ENCODE data around the gene EXOC3L4.
"Not testable (repeated sequence)": the region's sequence is repeated elsewhere in the genome, so short reads cannot be mapped to it uniquely, and the experiment has no call there.

Gene EXOC3L4

DNA sequence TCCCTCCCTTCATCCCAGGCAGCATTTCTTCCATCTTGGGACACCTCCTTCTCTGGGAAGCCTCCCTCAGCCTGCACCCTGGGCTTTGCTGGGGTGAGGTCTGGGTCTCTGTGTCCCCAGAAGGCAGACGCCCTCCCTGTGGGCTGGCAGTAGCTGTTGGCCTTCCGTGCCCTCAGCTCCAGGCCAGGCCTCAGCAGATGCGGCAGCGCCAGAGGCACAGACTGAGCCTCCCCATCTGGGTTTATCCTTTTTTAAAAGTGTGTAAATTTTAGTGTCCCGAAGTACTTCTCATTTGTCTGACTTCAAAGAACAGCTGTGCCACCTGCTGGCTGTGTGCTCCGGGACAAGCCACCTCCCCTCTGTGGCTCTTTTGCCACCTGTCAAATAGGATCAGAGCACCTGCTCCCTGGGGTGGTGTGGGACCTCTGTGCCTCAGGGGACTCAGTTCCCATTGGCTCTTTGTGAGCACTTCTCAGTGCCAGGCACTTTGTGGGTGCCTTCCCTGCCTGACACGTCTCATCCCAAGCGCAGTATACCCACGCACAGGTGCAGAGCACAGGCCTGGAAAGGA is 11.1 kb downstream of the EXOC3L4 start:
- no peak for DNase-seq (ENCODE audit: low read depth)

DNA sequence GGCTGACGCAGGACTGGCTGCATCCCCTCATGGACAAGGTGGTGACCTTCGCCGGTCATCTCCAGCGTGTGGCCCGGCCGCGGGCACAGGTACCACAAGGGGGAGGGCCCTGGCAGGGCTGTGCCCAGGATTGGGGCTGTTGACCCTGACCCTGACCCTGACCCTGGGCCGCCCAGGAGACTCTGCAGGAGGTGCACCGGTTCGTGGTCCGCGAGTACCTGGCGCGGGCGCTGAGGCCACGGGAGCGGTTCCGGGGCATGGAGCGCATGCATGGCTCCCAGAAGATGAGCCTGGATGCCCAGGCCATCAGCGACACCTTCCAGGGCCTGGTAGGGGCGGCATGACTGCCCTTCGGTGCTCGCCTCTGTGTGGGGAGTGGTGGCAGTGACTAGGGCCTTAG is 12.9 kb downstream of the EXOC3L4 start:
- no peak for DNase-seq (ENCODE audit: low read depth)

DNA sequence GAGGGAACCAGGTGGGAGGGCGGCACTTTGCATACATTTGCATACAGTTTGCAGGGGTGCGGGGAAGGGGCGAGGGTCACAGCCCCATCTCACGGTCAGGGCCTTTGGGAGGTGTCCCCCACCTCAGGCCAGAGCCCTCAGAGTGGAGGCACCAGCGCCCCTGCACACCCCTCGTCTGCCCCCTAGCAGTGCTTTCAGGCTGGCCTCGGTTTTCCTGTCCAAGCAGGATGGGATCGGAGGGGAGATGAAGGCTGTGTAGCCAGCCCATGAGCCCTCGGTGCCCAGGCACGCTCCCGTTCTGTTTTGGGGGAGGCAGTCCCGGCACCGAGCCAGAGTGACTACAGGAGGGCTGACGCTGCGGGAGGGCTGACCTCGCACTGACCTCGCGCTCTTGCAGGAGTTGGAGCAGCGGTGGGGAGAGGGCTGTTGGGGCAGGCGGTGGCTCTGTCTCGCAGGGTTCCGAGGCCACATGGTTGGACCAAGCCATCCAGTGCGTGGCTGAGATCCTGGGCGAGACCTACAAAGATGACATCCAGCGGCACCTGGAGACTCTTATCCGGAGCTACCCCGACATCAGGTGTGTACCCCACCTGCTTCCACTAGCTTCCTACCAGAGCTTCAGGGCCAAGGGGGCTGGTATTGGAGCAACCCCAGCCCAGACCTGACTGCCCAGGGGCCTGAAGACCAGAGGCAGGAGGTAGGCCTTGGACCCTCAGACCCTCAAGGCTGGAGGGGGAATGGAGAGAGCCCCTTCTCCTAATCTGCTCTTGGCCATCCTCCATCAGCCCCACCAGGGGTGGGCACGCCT is 13.6 kb downstream of the EXOC3L4 start:
- no peak for DNase-seq (ENCODE audit: low read depth)

DNA sequence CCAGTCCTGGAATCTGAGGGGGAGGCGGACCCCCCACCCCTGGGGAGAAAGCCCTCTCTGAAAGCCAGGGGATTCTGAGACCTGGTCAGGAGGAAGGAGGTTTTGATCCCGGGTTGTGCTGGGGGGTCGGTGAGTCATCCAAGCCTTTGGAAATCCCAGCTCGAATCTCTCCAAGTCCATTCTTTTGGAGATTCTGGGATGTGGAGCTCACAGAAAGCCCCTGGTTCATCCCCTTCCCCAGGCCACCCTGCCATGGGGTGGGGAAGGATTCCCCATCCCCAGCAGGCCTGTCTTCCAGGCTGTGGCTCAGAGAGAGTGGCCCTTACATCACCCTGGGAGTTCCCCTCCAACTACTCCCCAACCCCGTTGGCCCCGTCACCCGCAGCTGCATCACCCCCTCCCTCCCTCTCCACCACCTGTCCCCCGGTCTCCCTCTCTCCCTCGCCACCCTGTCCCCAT is 14.3 kb downstream of the EXOC3L4 start:
- no peak for DNase-seq (ENCODE audit: low read depth)

DNA sequence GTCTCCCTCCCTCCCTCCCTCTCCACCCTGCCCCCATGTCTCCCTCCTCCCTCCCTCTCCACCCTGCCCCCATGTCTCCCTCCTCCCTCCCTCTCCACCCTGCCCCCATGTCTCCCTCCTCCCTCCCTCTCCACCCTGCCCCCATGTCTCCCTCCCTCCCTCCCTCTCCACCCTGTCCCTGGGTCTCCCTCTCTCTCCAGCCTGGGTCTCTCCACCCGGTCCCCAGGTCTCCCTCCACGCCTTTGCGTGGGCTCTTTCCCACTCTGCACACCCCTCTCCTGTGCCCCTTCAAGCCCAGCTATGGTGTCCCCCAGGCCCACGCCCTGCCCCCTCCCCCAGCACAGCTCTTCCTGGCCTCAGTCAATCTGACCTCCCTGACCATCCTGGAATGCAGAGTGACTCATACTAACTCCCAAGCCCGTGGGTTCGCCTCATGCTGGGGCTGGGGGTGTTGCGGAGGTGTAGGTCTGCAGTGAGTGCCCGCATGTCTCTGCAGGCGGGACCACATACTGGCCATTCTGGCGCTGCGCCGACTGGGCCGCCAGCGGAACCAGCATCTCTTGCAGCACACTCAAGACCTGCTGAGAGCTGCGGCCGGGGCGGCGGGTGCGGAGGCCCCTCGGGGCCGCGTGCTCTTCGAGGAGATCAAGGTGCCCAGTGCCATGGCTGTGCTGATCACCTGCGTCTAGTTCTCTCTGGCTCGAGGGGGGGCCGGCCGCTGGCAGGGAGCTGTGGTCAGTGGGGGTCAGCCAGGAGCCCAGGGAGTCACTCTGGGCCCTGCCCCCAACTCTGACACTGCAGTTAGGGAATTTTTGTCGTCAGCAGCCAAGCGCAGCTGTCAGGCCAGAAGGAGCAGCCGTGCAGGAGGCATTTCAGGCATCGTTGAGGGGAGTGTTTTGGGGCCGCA is 15.3 kb downstream of the EXOC3L4 start:
- DNase-seq (ENCODE audit: low read depth) = no peak

DNA sequence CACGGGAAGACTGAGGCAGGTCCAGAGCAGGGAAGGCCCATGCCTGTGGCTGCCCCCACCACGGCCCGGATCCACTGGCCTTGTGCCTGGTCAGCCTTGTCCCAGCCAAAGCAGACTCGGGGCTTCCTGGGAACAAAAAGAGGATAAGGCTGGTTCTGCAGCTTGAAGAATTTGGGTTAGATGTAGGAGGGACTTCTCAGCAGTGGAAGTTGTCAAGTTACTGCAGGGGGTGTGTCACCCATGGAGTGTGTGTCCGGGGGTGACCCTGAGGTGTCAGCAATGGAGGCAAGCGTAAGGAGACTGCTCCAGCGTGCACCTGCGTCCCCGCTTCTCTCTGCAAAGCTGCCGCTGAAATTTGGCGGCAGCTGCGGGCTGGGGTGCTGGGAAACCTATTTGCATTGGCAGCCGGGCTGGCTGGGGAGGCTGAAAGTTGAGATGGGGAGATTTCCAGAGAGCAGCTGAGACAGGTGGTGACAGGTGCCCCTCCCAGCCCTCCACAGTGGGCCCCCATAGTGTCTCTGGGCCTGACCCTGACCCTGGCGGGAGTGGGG is 16.2 kb downstream of the EXOC3L4 start:
- DNase-seq (ENCODE audit: low read depth) = no peak

DNA sequence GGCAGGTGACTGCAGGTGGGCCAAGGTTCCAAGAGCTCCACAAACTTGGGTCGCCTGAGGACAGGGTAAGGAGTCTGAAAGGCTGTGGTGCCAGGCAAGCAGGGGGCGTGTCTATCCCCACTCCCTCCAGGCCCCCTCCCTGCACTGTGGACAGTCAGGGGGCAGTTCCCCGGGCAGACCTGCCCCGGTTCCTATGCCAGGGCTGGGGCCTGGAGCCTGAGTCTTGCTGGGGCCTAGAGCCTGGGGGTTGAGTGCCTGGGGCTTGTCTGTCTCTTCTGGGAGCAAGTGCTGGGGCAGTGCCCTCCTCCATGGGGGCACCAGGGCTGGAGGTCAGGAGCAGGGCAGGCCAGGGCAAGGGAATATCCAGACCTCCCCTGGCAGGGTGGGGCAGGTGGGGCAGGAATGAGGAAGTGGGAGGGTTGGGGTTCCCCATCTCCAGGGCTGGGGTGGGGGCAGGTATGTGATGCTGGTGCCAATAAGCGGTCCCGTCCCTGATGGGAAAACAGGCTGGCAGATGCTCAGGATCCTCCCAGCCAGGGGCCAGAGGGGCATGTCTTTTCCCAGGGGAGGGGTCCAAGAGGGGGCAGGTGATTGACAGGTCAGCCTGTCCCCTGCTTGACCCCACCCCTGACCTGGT is 16.8 kb downstream of the EXOC3L4 start:
- DNase-seq (ENCODE audit: low read depth) = no peak

DNA sequence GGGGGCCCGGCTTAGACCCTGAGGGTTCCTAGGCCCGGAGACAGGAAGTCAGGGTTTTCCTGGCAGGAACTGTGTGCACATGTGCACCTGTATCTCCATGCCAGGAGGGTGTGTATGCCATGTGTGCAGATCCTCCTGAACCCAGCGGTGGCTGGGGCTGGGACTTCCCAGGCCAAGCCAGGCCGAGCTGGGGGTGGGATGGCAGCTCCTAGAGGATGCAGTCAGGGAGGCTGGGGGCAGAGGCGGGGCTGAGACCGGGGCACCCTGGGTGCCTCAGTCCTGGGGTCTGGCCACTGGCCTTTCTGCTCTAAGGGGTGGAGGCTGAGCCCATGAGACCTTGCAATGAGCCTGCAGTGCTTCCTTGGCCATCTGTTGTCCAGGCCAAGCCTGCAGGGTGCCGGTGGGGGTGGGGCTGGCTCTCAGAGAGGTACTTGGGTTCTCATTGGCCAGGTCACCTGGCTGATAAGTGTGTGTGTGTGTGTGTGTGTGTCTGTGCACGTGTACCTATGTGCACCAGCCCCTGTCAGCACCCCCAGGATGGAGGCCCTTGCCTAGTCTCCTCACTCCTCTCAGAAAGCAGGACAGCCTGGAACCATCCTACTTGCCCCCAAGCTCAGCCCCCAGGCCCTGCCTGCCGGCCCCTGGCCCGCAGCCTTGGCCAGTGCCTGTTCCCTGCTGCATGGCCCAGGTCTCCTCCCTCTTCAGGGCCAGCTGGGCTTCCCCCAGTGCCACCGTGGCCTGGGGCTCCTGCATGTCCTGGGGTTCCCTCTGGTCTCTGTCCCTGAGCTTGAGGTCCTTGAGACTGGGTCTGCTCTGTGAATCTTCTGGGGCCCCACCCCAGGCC is 18.1 kb downstream of the EXOC3L4 start:
- DNase-seq (ENCODE audit: low read depth) = no peak

DNA sequence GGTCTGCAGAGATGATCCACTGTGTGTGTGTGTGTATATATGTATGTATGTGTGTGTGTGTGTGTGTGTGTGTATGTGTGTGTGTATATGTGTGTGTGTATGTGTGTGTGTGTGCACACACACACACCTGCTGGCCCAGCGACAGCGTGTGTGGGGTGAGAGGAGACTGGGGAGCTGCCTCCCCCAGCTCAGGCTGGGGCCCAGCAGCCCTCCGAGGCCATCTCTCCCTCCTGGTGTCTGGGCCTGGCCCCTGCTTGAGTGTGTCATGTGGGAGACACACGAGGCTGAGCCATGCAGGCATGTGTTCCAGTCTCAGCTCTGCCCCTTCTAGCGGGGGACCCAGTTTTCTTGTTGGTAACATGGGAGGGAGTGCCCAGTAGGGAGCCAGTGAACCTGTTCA is 18.8 kb downstream of the EXOC3L4 start:
- DNase-seq (ENCODE audit: low read depth) = no peak

DNA sequence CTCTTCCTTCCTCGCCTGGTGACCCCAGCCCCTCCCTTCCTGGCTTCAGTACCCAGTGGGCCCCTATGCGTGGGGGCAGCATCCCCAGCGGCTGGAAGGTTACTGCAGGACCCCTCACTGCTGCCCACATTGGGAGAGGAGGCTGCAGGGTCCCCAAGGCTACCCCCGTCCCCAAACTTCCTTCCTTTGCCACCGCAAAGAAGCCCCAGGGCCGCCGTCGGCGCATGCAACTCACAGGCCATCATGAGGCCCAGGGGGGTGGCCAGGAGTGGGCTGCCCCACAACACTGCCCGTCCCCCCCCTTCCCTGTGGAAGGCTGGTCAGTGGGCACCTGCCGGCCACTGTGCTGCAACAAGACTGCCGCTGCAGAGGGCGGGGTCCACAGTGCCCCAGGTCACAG is 19.2 kb downstream of the EXOC3L4 start:
- no peak for DNase-seq (ENCODE audit: low read depth)

DNA sequence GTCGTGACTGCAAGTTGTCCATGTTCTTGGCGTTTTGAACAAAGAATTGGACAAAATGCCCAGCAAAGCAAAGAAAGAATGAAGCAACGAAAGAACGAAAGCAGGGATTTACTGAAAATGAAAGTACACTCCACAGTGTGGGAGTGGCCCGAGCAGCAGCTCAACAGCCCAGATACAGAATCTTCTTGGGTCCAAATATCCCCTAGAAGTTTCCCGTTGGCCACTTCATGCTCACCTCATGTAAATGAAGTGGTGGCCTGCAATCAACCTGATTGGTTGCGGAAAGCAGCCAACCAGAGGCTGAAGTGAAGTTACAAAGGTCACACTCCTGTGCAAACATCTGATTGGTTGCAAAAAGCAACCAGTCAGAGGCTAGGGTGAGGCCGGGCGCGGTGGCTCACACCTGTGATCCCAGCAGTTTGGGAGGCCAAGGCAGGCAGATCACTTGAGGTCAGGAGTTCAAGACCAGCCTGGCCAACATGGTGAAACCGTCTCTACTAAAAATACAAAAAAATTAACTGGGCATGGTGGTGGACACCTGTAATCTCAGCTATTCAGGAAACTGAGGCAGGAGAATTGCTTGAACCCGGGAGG is 20.7 kb downstream of the EXOC3L4 start:
- DNase-seq (ENCODE audit: low read depth) = not testable (repeated sequence)

DNA sequence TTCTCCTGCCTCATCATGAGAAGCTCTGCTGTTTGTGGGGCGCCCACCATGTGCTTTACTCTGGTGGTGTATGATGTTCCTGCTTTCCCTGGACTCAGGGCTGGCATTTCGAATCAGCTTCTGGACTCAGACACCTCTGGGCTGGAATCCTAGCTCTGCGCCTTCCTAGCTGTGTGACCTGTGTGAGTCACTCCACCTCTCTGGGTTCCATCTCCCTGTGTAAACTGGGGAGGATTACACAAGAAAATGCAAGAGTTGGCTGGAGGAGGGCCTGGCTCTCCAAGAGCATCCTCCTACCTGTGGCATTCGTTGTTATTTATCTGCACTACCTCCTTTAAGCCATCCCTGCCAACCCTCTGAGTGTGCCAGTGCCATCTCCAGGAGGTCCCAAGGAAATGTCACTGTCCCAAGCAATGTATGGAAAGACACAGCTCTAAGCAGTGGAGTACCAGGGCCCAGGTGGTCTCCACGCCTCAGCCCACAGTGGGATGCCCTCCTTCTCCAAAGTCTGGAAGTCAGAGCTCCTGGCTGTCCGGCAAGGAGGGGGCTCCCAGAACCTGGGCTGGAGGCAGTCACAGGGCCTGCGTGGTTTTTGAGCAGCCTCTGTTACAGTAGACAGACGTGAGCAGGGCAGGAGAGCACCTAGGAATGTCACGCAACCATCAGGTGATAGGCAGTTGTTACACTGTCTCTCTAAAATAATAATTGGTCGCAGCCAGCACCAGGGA is 21.5 kb downstream of the EXOC3L4 start:
- no peak for DNase-seq (ENCODE audit: low read depth)

DNA sequence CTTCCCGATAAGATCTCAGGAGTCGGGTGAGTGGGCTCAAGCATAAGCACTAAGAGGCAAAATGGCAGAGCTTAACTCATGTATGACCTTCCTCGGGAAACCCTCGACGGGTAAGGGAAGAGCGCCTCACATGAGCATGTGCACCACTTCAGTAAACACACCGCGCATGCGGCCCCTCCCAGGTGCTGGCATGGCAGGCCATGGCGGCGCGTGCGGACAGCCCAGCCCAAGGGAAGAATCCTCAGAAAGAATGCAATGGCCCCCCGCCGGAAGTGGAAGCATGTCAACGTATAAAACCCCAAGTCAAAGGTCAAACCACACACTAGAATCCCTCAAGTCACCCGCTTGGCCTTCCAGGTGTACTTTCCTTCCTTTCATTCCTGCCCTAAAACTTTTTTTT is 22.1 kb downstream of the EXOC3L4 start:
- no peak for DNase-seq (ENCODE audit: low read depth)

DNA sequence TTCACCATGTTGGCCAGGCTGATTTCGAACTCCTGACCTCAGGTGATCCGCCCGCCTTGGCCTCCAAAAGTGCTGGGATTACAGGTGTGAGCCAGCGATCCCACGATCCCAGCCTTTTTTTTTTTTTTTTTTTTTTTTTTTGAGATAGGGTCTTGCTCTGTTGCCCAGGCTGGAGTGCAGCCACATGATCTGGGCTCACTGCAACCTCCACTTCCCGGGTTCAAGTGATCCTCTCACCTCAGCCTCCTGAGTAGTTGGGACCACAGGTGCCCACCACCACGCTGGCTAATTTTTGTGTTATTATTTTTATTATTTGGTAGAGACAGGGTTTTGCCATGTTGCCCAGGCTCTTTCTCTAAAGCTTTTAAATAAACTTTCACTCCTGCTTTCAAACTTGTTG is 23.0 kb downstream of the EXOC3L4 start:
- not testable (repeated sequence) for DNase-seq (ENCODE audit: low read depth)

DNA sequence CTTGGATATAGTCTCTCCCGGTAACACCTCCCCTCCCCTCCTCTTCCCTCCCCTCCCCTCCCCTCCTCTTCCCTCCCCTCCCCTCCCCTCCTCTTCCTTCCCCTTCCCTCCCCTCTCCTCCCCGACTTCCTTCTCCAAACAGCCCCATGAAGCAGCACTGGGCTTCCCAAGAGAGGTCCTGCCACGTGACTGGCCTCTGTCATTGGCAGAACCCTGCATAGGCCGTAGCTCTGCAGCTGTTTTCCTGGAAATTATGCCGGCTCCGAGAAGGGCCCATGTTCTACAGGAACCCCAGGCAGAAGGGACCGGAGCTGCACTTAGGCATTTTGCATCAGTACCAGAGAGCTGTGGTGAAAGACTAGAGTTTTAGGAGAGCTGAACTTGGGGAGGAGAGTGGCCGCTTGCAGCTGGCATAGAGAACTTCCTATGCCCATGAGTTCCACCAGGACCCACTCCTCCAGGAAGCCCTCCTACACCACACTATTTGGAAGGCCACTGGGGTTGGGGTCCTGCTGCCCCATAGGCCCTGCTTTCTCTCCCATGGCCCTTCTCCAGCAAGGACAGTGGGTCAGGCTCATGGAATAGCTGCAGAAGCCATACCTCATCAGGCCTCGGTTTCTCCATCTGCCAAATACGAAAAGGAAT is 23.6 kb downstream of the EXOC3L4 start:
- DNase-seq (ENCODE audit: low read depth) = no peak

DNA sequence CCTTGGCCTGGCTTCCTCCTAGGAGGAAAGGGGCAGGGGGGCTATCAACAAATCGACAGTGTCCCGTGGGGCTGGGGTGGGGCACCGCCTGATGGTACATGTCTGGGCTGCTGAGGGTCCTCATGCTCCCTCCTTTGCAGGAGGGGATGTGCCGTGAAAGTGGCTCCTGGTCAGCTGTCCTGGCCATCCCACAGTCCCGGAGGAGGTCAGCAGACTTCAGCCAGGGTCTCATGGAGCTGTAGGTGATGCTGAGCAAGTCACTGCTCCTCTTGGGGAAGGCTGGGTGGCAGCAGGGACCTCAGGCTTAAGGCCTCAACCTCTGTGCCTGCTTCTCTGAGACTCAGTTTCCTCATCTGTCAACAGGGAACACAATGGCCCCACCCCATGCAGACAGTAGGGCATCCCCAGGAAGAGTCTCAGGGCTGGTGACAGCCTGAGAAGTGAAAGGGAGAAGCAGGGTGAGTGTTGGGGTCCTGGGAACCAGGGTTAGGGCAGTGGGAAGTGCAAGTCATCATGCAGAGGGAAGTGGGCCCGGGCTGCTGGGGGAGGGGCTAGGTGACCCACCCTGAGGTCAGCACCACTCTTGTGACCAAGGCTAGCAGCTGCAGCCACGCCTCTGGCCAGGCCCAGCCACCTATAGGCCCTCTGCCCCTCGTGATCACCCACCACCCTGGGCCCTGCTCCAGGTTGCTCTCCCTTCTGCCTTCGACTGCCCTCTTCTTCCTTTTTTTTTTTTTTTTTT is 24.3 kb downstream of the EXOC3L4 start:
- no peak for DNase-seq (ENCODE audit: low read depth)

DNA sequence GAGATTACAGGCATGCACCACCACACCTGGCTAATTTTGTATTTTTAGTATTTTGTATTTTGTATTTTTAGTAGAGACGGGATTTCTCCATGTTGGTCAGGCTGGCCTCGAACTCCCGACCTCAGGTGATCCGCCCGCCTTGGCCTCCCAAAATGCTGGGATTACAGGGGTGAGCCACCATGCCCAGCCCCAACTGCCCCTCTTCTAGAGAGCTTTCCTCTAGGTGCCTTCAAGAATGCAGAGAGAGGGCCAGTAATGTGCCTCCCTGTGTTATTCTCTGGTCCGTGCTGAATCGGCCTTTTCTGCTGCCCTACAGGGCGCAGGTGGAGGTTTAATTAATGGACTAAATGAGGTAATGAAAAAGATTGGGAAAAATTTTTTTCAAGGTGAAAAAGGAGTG is 25.0 kb downstream of the EXOC3L4 start:
- not testable (repeated sequence) for DNase-seq (ENCODE audit: low read depth)

DNA sequence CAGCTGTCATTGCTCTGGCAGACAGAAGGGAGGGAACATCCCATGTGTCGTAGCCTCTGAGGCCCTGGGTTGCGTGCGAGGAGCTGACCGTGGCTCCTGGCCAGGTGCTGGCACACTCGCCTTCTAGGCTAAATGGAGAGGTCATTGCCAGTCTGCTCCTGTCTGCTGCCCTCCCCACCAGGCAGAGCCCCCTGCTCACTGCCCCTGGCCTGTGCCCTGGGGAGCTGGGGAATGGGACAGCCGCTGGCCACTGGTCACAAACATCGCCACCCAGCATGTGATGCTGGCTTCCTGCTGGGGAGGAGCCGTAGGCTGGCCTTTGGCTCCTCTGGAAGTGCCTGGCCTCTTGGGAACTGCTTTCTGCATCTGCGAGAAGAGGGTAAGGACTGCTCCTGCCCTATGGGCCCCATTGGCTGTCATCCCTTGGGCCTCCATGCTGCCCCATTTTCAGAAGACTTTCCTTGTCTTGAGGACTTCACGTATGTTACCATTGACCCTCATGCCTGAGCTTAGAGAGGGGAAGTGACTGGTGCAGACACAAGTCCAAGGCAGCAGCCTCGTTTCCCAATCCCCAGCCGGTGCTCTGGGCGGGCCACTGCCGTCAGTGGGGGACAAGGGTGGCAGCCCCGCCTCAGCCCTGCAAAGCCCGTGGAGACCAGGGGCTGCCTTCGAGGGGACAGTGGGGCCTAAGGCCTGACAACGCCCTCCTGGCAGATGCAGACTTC is 26.8 kb downstream of the EXOC3L4 start:
- no peak for DNase-seq (ENCODE audit: low read depth)
